ENCODE data around the gene ATRIP.

Gene ATRIP

GRCh38 chr3:48423883-48424695, 22.4 kb upstream of the ATRIP start:
- no peak for DNase-seq (ENCODE audit: low spot score)

GRCh38 chr3:48425281-48425812, 21.2 kb upstream of the ATRIP start:
- no peak for DNase-seq (ENCODE audit: low spot score)

GRCh38 chr3:48426401-48426909, 20.1 kb upstream of the ATRIP start:
- no peak for DNase-seq (ENCODE audit: low spot score)

GRCh38 chr3:48426944-48427629, 19.4 kb upstream of the ATRIP start:
- DNase-seq (ENCODE audit: low spot score): no peak

GRCh38 chr3:48427630-48427962, 18.9 kb upstream of the ATRIP start:
- no peak for DNase-seq (ENCODE audit: low spot score)

- DNase-seq (ENCODE audit: low spot score): no peak
Observed at GRCh38 chr3:48428088-48428571, 18.4 kb upstream of the ATRIP start.

- peak; percentile 55 for DNase-seq (ENCODE audit: low spot score)
Observed at GRCh38 chr3:48428572-48429316, 17.8 kb upstream of the ATRIP start.

GRCh38 chr3:48429317-48429959, 17.1 kb upstream of the ATRIP start:
- peak; percentile 70 for DNase-seq (ENCODE audit: low spot score)

GRCh38 chr3:48429960-48430707, 16.4 kb upstream of the ATRIP start, which contains the start of gene PLXNB1:
TSS of gene PLXNB1 (minus strand) at chr3:48430086. CDS start at chr3:48424611, 5,475 bp downstream.
- DNase-seq (ENCODE audit: low spot score): peak; percentile 64

- DNase-seq (ENCODE audit: low spot score): no peak
Observed at GRCh38 chr3:48430708-48431101, 15.8 kb upstream of the ATRIP start.

GRCh38 chr3:48431224-48432029, 15.1 kb upstream of the ATRIP start:
- no peak for DNase-seq (ENCODE audit: low spot score)

GRCh38 chr3:48432411-48433371, 13.8 kb upstream of the ATRIP start:
- peak; percentile 15 for DNase-seq (ENCODE audit: low spot score)

GRCh38 chr3:48433472-48434118, 12.9 kb upstream of the ATRIP start:
- peak; percentile 90 for DNase-seq (ENCODE audit: low spot score)

GRCh38 chr3:48434591-48435222, 11.8 kb upstream of the ATRIP start:
- peak; percentile 25 for DNase-seq (ENCODE audit: low spot score)

GRCh38 chr3:48435223-48435595, 11.3 kb upstream of the ATRIP start:
- DNase-seq (ENCODE audit: low spot score): no peak

- peak; percentile 84 for DNase-seq (ENCODE audit: low spot score)
Observed at GRCh38 chr3:48435774-48436476, 10.6 kb upstream of the ATRIP start.

GRCh38 chr3:48436477-48436787, 10.1 kb upstream of the ATRIP start:
- DNase-seq (ENCODE audit: low spot score): no peak
